HG03108 (cell line): ENCODE results near the gene DOCK9.

Experiments
- ATAC-seq: cut with Tn5 transposase; IDR thresholded peaks from one replicate; pipeline ENCODE4 v1.9.1; 2021; ENCODE audit warnings: moderate library complexity; ENCODE audit not compliant: unreplicated experiment

DOCK9 gene, protein sequence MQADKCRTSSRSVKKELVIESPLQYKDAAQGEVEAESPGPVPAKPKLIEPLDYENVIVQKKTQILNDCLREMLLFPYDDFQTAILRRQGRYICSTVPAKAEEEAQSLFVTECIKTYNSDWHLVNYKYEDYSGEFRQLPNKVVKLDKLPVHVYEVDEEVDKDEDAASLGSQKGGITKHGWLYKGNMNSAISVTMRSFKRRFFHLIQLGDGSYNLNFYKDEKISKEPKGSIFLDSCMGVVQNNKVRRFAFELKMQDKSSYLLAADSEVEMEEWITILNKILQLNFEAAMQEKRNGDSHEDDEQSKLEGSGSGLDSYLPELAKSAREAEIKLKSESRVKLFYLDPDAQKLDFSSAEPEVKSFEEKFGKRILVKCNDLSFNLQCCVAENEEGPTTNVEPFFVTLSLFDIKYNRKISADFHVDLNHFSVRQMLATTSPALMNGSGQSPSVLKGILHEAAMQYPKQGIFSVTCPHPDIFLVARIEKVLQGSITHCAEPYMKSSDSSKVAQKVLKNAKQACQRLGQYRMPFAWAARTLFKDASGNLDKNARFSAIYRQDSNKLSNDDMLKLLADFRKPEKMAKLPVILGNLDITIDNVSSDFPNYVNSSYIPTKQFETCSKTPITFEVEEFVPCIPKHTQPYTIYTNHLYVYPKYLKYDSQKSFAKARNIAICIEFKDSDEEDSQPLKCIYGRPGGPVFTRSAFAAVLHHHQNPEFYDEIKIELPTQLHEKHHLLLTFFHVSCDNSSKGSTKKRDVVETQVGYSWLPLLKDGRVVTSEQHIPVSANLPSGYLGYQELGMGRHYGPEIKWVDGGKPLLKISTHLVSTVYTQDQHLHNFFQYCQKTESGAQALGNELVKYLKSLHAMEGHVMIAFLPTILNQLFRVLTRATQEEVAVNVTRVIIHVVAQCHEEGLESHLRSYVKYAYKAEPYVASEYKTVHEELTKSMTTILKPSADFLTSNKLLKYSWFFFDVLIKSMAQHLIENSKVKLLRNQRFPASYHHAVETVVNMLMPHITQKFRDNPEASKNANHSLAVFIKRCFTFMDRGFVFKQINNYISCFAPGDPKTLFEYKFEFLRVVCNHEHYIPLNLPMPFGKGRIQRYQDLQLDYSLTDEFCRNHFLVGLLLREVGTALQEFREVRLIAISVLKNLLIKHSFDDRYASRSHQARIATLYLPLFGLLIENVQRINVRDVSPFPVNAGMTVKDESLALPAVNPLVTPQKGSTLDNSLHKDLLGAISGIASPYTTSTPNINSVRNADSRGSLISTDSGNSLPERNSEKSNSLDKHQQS (N-terminal part only)

DNA sequence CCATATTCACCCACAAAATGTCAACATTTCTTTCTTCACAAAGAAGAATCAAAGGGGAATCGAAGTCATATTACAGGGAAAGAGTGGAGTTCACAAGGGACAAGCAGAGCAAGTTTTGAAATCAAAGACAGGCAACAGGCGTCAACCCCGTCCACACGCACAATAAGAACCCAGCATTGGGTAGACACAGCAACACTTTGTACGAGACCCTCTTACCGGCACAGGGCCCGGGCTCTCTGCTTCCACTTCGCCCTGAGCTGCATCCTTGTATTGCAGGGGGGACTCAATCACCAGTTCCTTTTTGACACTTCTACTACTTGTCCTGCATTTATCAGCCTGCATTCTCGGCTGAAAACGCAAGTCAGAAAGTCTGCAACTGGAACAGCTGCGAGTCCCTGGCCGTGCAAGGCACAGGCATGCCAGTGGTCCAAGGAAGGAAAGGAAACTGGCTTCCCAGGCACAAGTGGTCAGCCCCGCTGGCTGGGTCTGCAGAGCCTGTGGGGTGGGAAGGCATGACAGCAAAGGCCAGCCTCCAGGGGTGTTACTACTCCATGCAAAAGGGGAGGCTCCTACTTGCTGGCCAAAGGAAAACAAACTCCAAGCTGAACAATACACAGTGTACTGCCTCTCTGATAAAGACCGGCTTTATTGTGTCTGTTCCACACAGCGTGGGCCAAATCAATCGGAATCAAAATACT lies at the start of gene DOCK9:
Gene DOCK9, minus strand, starts transcription at position 497 of the 698 bp plus-strand sequence. Its CDS starts 155 bp downstream, at position 342.
- no peak for ATAC-seq

DNA sequence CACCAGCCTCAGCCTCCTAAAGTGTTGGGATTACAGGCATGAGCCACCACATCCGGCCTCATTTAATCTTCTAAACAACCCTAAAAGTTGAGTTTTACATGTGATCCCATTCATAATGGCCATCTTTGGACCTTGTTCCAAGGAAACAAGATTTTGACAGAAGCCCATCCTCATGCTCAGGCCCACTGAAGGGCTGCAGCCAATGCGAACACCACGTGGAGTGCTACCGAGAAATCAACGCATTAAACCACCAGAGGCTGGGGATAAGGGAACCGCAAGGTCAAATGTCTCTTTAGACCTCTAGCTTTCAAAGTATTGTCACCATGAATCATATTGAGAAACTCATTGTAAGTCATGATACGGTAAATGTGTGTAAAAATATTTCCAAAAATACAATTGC lies 49.4 kb upstream of the DOCK9 start:
- no peak for ATAC-seq

DNA sequence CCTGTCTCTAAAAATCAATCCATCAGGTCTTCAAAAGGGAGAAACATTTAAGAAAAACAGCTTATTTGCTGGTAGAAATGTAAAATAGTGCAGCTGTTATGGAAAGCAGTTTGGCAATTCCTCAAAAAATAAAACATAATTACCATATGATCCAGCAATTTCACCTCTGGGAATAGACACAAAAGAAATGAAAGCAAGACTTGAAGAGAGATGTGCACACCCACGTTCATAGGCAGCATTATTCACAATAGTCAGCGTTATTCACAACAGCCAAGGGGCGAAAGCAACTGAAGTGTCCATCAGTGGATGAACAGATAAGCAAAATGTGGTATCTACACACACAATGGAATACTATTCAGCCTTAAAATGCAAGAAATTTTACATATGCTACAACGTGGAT lies 45.1 kb upstream of the DOCK9 start:
- no peak for ATAC-seq

DNA sequence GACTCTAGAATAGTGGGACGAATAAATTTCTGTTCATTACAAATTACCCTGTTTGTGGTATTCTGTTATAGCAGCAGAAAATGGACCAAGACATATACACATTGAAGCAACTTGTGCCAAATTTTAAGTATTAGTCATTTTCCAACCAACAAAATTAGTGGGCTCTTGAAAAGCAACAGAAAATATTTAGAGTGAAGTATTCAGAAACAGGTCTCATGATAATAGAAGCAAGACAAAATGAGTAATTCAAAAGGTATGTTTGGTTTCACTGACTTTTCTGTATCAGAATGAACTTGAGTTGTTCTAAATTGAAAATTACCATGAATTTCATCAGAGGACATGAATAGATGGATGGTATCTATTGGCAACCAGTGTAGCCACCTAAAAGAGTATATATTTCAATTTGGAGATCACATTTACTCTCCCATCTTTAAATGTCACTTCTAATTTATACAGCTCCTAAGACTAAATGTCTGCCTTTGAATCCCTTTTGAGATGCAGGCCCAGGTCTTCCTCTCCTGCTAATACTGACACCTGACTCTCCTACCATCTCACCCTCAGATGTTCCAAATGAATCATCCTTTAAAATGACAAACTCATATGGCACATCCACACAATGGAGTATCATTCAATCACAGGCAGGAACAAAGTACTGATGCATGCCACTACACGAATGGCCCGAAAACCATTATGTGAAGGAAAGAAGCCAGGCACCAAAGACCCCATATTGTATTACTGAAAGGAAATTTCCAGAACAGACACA lies 40.7 kb upstream of the DOCK9 start:
- no peak for ATAC-seq

DNA sequence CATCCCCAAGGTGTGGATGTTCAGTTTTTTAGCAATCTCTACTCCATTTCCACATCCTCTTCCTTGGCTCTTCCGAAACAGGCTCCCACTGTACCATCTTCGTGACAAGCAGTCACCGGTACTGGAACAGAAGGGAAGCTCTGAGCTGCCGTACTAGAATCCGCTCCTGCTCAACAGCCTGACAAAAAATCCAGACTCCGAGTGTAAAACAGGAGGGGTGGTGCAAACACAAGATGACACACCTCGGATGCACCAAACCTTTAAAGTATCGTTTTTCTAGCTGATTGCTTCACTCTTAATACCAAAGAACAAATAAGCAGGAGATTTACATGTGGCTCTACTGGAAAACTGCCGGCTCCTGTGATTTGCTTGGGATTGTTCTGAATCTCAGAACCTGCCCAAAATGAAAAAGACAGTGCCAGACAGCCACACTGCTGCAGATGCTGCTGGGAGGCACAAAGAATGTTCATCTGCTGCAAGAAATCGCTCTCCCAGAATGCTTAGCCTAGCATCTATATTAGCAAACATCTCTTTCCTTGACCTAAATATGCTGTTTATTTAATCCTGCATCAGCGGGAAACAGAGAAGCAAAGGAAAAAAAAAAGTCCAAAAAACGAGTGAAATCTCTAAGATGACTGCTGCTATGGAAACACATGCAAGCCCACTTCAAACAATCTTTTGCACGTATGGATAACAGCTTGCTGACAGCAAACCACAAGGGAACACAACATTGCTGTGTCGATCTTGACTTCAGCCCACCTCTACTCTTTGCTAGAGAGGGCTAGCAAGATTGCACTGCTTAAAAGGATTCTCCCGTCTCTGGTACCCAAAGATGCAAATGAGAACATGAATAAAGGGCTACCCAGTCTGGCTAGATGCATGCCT lies 38.0 kb upstream of the DOCK9 start:
- no peak for ATAC-seq

DNA sequence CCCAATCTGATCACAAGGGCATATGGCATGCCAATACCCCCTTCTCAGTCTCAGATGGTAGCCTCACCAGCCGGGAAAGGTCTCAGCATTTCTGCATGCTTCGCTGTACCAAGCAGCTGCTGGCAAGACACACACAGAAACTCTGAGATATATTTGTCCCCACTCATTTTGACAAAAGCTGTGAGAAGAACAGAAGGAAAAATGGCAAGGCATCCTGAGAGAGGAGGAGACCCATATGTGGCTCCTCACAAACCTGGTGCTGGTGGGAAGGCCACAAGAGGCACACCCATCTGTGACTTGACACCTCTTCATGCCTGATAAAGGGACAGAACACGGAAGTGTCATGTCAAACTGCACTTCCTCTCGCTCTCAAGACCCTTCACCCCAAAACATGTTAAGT lies 36.7 kb upstream of the DOCK9 start:
- no peak for ATAC-seq

DNA sequence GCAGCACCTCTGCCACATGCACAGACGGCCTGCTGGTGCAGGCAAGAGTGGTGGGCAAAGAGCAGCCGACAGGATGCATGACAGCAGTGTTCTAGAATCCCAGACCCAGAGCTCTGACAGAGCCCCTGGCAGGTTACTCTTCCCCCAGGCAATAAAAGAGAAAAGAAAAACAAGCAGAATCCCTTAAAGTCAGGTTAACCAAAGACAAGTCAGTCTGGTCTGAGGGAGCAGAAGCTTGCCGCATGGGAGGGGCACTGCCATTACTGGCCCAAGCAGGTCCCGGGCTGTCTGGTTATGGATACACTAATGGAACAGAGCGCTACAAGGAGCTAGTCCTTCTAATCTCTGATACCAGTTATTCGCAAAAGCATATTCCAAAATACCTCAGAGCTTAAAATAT lies 36.1 kb upstream of the DOCK9 start:
- no peak for ATAC-seq

DNA sequence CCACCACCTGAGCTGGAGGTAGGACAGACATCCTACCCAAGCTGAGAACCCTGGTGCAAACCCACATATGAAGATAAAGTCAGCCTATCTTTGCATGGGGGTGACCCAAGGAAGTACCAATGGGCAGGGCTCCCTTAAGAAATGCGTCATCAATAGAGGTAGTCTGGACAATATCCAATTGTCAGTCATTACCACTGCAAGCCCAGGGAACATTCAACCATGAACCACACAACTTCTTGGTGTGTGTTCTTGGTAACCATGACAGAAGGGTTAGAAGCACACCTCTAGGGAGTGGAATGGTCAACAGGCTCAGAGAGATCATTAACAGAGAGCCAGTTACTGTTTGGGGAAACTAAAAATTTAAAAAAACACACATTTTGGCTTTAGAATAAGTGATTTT lies 34.7 kb upstream of the DOCK9 start:
- no peak for ATAC-seq

DNA sequence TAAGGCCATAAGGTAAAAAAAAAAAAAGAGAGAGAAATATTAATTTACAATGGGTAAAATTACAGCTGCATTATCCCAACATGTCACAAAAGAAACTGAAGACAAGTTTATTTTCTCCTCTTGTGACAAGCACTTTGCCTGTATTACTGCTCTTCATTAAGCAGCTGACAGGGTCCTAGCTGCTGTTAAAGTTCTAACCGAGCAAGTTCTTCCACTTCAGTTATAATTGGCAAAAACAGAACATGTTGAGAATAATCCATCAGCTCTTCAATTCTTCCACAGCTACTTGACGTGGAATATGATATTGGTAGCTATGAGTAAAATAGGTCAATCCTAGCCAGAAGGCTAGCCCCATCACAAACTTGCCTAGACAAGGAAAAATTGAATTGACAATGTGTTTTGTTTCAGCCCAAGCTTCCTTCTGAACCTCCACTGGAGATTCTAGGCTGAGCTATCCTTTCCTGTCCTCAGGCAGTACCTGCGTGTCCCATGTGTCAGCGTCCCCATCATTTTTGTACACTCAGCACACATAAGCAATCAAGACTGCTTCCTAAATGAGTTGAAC lies 32.2 kb upstream of the DOCK9 start:
- no peak for ATAC-seq

DNA sequence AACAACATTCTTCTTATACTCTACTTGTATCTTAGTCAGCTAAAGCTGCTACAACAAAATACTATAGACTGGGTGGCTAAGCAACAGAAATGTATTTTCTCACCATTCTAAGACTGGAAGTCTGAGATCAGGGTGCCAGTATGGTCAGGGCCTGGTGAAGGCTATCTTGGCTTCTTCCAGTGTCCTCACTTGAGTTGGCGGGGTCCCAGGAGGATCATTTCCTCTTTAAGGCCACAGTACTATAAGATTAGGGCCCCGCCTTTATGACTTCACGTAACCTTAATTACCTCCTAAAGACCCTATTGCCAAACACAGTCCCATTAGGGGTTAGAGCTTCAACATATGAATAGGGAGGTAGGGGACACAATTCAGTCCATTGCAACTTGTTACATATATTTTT lies 30.7 kb upstream of the DOCK9 start:
- no peak for ATAC-seq

DNA sequence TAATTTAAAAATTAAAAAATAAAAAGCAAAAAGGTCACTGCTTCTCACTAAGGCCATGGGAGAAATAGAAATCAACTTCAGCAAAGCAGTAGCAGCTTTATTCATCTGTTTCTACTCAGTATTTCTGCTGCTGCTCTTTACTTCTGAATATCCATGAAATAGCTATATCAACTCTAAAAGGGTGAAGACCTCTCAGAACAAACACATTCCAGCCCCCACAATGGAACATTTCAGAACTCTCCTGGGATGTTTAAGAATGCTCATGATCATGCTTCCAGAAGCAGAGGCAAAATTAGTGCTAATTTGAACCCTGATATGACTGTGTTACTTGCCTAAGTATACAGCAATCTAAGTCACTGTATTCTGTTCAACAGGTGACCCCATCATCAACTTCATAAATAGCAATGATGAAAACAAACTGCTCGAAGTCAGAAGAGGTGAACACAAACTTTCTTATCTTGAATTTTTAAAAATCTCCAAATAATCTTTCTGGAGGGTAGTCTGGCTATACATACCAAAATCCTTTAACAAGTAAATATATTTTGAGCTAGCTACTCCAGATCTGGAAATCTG lies 29.6 kb upstream of the DOCK9 start:
- ATAC-seq, result no peak

DNA sequence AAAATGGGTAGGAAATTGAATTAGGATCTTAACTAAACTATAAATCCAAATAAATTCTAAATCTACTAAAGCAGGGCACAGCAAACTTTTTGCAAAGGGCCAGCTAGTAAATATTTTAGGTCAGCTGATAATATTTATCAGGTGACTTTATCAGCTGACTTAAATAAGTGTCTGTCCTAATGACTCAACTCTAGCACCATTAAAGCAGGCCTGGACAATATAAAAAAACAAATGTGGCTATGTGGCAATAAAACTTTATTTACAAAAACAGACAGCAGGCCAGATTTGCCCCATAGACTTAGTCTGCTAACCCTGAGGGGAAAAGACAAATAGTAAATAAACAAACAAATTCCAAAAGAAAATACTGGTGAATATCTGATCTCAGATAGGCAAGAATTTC lies 27.7 kb upstream of the DOCK9 start:
- no peak for ATAC-seq

DNA sequence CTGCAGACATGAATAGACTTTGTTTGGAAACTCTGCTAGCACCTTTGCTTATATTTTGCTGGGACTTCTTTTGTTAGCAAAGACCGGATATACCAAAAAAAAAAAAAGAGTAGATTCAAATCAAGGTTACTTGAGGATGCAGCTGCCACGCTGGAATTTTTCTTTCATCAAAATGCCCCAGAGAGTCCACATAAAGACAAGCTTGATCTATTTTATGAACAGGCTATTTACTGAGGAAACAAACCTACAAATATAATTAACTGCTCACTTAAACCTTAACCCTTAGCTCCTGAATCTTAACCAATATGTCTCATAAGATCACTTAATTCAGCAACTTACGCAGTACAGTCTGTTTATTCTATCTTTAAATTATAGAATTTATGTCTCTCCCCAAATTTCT lies 27.1 kb upstream of the DOCK9 start:
- ATAC-seq, result no peak

DNA sequence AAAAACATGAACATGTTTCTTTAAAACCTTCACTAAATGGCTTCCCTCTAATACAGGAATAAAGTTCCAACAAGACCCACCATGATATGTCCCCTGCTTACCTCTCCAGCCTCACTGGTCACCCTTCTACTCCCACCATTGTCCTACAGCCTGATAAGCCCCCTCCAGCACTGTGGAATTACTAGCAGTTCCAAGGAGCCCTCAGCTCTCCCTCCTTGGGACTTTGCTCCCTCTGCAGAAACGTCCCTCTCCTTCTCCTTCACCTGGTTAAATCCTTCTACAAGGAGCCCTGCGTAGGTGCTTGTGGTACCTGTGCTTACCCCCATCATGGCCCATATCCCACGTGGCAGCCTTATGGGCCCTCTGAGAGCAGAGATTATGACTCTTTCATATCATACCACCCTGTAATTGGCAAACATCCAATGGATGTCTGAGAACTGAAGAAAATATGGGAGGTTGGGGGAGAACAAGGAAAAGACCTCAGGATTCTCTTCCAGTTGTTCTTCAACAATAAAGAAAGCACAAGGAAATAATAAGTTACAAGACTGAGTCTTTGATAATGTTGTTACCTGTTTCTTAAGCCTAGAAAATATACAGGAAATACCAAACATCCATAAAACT lies 26.1 kb upstream of the DOCK9 start:
- no peak for ATAC-seq

DNA sequence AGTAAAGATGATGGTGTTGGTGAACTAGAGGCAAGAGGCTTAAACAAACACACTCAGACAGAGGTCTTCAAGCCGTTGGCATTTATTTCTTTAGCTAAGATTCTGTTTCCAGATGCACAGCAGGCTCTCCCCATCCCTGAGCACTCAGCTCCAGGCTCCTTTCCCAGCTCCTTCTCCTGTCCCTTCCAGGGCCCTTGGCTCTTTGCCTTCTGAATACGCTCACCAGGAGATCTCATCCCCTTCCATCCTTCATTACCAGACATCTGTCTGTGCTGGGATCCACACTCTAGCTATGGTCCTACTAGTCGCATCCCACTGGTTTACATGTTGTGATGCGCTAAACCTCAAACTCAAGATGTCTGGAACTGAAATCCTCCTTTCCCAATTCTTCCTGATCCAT lies 25.3 kb upstream of the DOCK9 start:
- ATAC-seq, result no peak

DNA sequence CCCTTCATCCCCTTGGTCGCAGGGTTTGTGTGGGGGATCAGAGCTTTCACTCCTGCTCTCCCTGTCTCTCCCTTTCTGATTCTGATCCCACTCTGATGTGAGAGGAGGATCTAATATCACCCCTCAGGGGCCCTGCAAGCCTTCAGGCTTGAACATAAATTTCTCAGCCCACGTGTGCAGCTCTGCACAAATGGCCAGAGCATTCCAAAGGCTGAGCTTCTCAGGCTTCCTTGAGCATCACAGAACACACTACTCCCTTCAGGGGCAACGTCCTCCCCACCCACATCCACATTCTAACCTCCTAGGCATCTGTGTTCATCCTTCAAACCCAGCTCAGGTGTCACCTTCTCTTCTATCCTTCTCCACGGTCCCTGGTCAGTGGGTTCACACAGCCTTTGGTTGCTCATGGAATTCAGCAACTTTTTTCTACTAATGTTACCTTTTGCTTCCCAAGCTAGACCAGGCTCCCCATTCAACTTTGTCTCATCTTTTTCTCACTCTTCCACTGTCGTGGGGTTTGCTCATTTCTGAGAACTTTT lies 24.4 kb upstream of the DOCK9 start:
- ATAC-seq, result no peak

DNA sequence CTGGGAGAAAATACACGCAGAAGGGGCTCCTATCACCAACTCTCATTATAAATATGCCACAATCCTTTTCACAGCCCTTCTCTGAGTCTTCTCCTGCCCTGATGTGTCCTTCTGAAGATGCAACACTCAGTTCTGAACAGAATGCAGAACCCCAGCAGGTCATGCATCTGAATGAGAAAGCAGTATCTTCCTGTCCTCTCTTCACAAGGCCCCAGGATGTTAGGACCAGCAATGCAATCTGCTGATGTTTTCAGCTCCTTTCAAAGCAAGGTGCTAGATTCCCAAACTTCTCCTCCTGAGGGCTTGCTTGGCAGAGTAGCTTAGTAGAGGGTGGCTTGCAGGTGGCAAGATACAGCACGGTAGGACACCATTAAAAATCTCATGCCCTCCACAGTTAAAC lies 22.3 kb upstream of the DOCK9 start:
- ATAC-seq, result no peak

DNA sequence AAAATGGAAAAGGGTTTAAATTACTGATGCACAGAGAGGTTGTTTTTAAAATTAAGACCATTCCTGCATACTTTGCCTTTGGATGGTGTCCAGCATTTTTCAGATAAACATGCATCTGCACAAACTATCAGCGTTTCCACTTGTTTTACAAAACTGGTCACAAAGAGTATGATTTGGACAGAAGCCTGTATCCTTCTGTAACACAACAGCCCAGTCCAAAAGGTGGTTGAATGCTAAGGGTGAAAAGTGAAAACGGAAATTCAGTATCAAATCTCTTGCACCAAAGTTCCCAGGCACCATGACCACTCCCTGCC lies 21.7 kb upstream of the DOCK9 start:
- ATAC-seq, result no peak
